ENCODE results near the gene LAX1. TPM values are rescaled to one million over a fixed set of nuclear protein-coding genes. Genes with fewer than 3 reads are reported as not detected.

LAX1 gene
- polyA plus RNA-seq, 2 of the 4 experiments (the other 2 are of a cell fraction), result not detected

DNA sequence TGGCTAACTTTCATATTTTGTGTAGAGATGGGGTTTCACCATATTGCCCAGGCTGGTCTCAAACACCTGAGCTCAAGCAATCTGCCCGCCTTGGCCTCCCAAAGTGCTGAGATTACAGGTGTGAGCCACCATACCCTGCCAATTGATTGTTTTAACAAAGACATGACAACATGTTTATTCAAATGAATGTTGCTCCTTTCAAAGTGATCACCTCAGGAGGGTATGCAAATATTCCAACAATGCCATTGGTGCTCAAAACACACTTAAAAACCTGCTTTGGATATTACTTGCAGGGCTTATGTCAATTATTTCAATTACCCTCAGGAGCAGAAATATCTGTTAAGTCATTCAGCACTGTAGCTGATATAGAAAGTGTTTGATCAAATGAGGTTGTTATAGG, 7.9 kb downstream of the LAX1 start:
- H3K4me1 ChIP-seq, result peaks cover 9% of the 10 kb centered on the region; the same call in 2 of the 3 replicates
- H3K4me3 ChIP-seq, result no peak overlapping the region
- H3K4me2 ChIP-seq, result no peak overlapping the region
- FAIRE-seq, result no peak
- H3K9me3 ChIP-seq, result no peaks in the 10 kb centered on the region
- no peak for ATAC-seq
- 36% methylated on average over 1 of the region's 1 CpG for WGBS (ENCODE audit: missing lambda C conversion rate)
- ChIA-PET CTCF (interaction anchor here (0.6 kb wide), 2 partner anchors 66 to 1267 kb away, joined by 3 read pairs; no protein-coding TSS in a partner anchor), POLR2A (no interaction called here)
- DNase-seq (ENCODE audit: low read depth in 1 of 2, low spot score in 1 of 2), result no peak
- TF ChIP-seq HEYL (CRISPR knock-in tag; IDR thresholded peaks at IDR 0.05), result no peak
- TF ChIP-seq NPAS2 (CRISPR knock-in tag; IDR thresholded peaks at IDR 0.05; ENCODE audit: borderline replicate concordance), result no peak
- no peak for TF ChIP-seq ESRRA (IDR thresholded peaks at IDR 0.05; ENCODE audit: borderline replicate concordance, low read length)
- TF ChIP-seq CEBPB (IDR thresholded peaks at IDR 0.05), result no peak
- no peak for TF ChIP-seq CHD4 (IDR thresholded peaks at IDR 0.05; ENCODE audit: borderline replicate concordance)
- no peak for TF ChIP-seq FOSB (CRISPR knock-in tag; IDR thresholded peaks at IDR 0.05)
- no peak for TF ChIP-seq FOXS1 (CRISPR knock-in tag; IDR thresholded peaks at IDR 0.05)
- no peak overlapping the region for H3K27ac ChIP-seq

DNA sequence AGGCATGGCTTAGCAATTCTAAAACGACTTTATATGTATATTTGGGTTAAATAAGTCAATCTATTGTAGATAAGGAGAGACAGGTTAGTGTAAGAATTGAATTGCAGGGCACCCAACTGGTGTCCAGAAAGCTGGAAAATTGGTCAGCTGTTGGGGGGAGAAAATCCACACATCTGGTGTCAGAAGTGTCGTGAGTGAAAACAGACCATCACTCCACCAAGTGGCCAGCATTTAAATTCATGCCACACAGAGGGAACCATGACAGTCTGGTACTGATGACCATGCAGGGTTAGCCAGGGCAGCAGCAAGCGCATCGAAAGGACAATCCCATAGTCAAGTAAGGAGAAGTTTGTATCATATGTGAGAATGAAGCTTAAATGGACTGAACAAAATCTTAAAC, 11.7 kb downstream of the LAX1 start:
- peak; percentile 82 to 89 for ATAC-seq
- DNase-seq (ENCODE audit: low read depth in 1 of 2, low spot score in 1 of 2), result peak in 1 of 2 experiments; percentile 28
- WGBS (ENCODE audit: missing lambda C conversion rate), result 47% methylated on average over 4 of the region's 4 CpGs
- H3K9me3 ChIP-seq, result no peaks in the 10 kb centered on the region
- TF ChIP-seq NFE2L2 (conservative IDR thresholded peaks at IDR 0.05; ENCODE audit: low read length), result no peak
- TF ChIP-seq KDM5A (IDR thresholded peaks at IDR 0.05), result no peak
- no peak for TF ChIP-seq REST (IDR thresholded peaks at IDR 0.05)
- TF ChIP-seq ZSCAN20 (CRISPR knock-in tag; IDR thresholded peaks at IDR 0.05), result no peak
- TF ChIP-seq MYC (IDR thresholded peaks at IDR 0.05; ENCODE audit: borderline replicate concordance, low read length), result no peak
- no peak for TF ChIP-seq FOXS1 (CRISPR knock-in tag; IDR thresholded peaks at IDR 0.05)
- no peak for TF ChIP-seq CBX2 (IDR thresholded peaks at IDR 0.05; ENCODE audit: borderline replicate concordance, low read depth)
- TF ChIP-seq BHLHE40 (IDR thresholded peaks at IDR 0.05; ENCODE audit: low read depth, low read length), result no peak
- TF ChIP-seq ELK1 (IDR thresholded peaks at IDR 0.05; ENCODE audit: low read depth, low read length), result no peak
- no peak for TF ChIP-seq JUN (IDR thresholded peaks at IDR 0.05)
- TF ChIP-seq RCOR1 (IDR thresholded peaks at IDR 0.05; ENCODE audit: low read depth, low read length), result no peak
- 0 out of 3 replicates have a peak, but pooled peaks have one; percentile 20 for TF ChIP-seq SMC3 (IDR thresholded peaks at IDR 0.05)
- no peak for TF ChIP-seq EP300 (IDR thresholded peaks at IDR 0.05)
- TF ChIP-seq EHF (CRISPR knock-in tag; IDR thresholded peaks at IDR 0.05), result no peak
- no peak for TF ChIP-seq CEBPB (IDR thresholded peaks at IDR 0.05)
- no peak for TF ChIP-seq NPAS2 (CRISPR knock-in tag; IDR thresholded peaks at IDR 0.05; ENCODE audit: borderline replicate concordance)
- no peak for TF ChIP-seq NR3C1 (IDR thresholded peaks at IDR 0.05)
- TF ChIP-seq HEYL (CRISPR knock-in tag; IDR thresholded peaks at IDR 0.05), result no peak
- TF ChIP-seq EHMT2 (IDR thresholded peaks at IDR 0.05; ENCODE audit: low read depth), result no peak
- TF ChIP-seq RFX5 (IDR thresholded peaks at IDR 0.05), result no peak
- no peak for TF ChIP-seq JUNB (IDR thresholded peaks at IDR 0.05)
- TF ChIP-seq ZC3H11A (IDR thresholded peaks at IDR 0.05), result no peak
- no peak for TF ChIP-seq CHD2 (IDR thresholded peaks at IDR 0.05; ENCODE audit: low read length, partially characterized antibody)
- peak; percentile 41 to 49; a peak in 4 of 5 replicates for TF ChIP-seq RAD21 (conservative IDR thresholded peaks at IDR 0.05 in 1 of 2, IDR thresholded peaks at IDR 0.05 in 1 of 2)
- TF ChIP-seq CTCF (IDR thresholded peaks at IDR 0.05), result peak; percentile 23; the same call in 2 of the 3 replicates
- no peak for TF ChIP-seq TP53 (CRISPR knock-in tag; IDR thresholded peaks at IDR 0.05)
- no peak for FAIRE-seq
- H3K27ac ChIP-seq, result no peak overlapping the region
- ChIA-PET POLR2A (interaction anchor here (0.6 kb wide), 1 partner anchor 150 kb away, joined by 3 read pairs; the partner anchor contains the start of gene ATP2B4), CTCF (interaction anchor here (1.0 to 1.8 kb wide), 10 partner anchors 8 to 437 kb away, joined by 3 to 9 read pairs (median 3); partner anchors contain the start of gene LAX1)
- no peak overlapping the region for H3K4me2 ChIP-seq
- H3K4me1 ChIP-seq, result no peaks in the 10 kb centered on the region
- no peak overlapping the region for H3K4me3 ChIP-seq
